GM12873 (cell line): Measurements from ENCODE around the gene SLC50A1.

ENCODE experiments used
- TF ChIP-seq, protein P1 (sequence below): IDR thresholded peaks from 2 replicates; pipeline ENCODE4 v1.5.1; 2012; ENCODE audit warnings: low read depth, mild to moderate bottlenecking, moderate library complexity, low read length, control low read depth; ENCODE audit not compliant: insufficient read depth; ENCODE audit errors: missing control alignments

Gene SLC50A1

DNA sequence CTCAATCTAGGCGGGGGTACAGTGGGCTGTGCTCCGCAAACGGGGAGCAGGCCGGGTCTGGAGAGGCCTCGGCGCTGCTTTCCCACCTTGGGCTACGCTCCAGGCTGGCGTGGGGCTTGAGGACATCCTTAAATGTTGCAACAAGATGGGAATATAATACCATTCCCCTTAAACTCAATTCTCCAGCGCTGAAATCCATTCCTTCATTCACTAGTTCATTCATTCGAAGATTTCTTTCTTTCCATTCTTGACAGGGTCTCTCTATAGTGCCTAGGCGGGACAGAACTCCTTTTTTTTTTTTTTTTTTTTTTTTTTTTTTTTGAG, 4.9 kb downstream of the SLC50A1 start:
- TF ChIP-seq, protein P1, sequence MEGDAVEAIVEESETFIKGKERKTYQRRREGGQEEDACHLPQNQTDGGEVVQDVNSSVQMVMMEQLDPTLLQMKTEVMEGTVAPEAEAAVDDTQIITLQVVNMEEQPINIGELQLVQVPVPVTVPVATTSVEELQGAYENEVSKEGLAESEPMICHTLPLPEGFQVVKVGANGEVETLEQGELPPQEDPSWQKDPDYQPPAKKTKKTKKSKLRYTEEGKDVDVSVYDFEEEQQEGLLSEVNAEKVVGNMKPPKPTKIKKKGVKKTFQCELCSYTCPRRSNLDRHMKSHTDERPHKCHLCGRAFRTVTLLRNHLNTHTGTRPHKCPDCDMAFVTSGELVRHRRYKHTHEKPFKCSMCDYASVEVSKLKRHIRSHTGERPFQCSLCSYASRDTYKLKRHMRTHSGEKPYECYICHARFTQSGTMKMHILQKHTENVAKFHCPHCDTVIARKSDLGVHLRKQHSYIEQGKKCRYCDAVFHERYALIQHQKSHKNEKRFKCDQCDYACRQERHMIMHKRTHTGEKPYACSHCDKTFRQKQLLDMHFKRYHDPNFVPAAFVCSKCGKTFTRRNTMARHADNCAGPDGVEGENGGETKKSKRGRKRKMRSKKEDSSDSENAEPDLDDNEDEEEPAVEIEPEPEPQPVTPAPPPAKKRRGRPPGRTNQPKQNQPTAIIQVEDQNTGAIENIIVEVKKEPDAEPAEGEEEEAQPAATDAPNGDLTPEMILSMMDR, result no peak

GRCh38 chr1:155141749-155142148, 6.1 kb downstream of the SLC50A1 start:
- TF ChIP-seq, protein P1, result no peak

GRCh38 chr1:155145491-155145890, 9.8 kb downstream of the SLC50A1 start:
- TF ChIP-seq, protein P1, result no peak

- TF ChIP-seq, protein P1, result no peak
These were observed 23.3 kb downstream of the SLC50A1 start for GRCh38 chr1:155158991-155159390.

DNA sequence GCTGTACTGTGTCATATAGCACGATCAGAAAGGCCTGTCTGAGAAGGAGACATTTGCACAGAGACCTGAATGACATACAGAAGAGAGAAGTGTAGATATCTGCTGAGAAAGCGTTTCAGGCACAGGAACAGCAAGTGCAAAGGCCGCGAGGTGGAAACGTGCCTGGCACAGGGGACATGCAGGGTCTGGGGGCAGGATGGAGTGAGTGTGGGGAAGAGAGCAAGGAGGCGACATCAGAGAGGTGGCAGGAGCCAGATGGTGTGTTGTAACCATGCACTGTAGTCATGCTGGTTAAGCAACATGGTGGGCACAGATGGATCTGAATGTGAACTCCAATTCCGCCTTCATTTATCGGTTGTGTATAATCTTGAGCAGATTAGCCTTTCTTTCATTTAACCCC, 24.5 kb downstream of the SLC50A1 start:
- TF ChIP-seq, protein P1, result no peak

- TF ChIP-seq, protein P1, result no peak
These were observed 30.4 kb downstream of the SLC50A1 start for GRCh38 chr1:155166051-155166470.

GRCh38 chr1:155166471-155167165, 31.0 kb downstream of the SLC50A1 start:
- TF ChIP-seq, protein P1, result no peak
